IMR-90 (cell line): ENCODE data around the gene FKBP6. TPM values are rescaled to one million over a fixed set of nuclear protein-coding genes. Genes with fewer than 3 reads are reported as not detected.

Experiments
- ATAC-seq: fragments of 200-7000 bp; cut with Tn5 transposase; 2 replicates; pipeline ENCODE4 v1.9.1; 2020; ENCODE audit warnings: low read depth, mild to moderate bottlenecking, moderate library complexity
- BruUV-seq: library from RNA; stranded (reverse); fragments of 400-500 nt; replicated peaks from 2 replicates; lab custom pipeline; 2021; lab: Mats Ljungman, UMichigan
- CTCF ChIA-PET: fragments of 300-600 bp; formaldehyde crosslinking; extraction: SDS; loops from one replicate; lab custom pipeline; 2021; ENCODE audit warnings: antibody characterized with exemption; lab: Yijun Ruan, JAX
- POLR2A ChIA-PET: fragments of 300-600 bp; sonication (Branson Sonifier 250); formaldehyde crosslinking; loops from one replicate; lab custom pipeline; 2022; ENCODE audit warnings: antibody characterized with exemption; ENCODE audit not compliant: unreplicated experiment; lab: Charles Lee
- DNase-seq: peaks from one replicate; pipeline ENCODE4 v3.0.0; 2013
- H2AFZ ChIP-seq: replicated peaks from 2 replicates; pipeline ENCODE3; 2013; ENCODE audit warnings: low read length, mild to moderate bottlenecking; ENCODE audit not compliant: poor library complexity
- H2AK5ac ChIP-seq: 2 replicates; pipeline ENCODE4 v1.6.1; 2013; ENCODE audit warnings: low read depth, low read length, inconsistent platforms
- H2AK9ac ChIP-seq: replicated peaks from 2 replicates; pipeline ENCODE3; 2013; ENCODE audit warnings: mild to moderate bottlenecking, low read depth, low read length, moderate library complexity; ENCODE audit not compliant: poor library complexity
- H2BK120ac ChIP-seq: 2 replicates; pipeline ENCODE4 v1.6.1; 2013; ENCODE audit warnings: low read depth, low read length, inconsistent platforms
- H2BK15ac ChIP-seq: 3 replicates; pipeline ENCODE4 v1.6.1; 2013; ENCODE audit warnings: low read depth, low read length, inconsistent platforms
- H2BK20ac ChIP-seq: 2 replicates; pipeline ENCODE4 v1.6.1; 2013; ENCODE audit warnings: low read depth, mild to moderate bottlenecking, inconsistent platforms, low read length, moderate library complexity
- H2BK5ac ChIP-seq: 2 replicates; pipeline ENCODE4 v1.6.1; 2013; ENCODE audit warnings: mild to moderate bottlenecking, low read depth, low read length, inconsistent platforms; ENCODE audit not compliant: poor library complexity, severe bottlenecking
- H3K14ac ChIP-seq: replicated peaks from 2 replicates; pipeline ENCODE4 v1.6.1; 2013; ENCODE audit warnings: low read depth, low read length, inconsistent platforms
- H3K18ac ChIP-seq: 2 replicates; pipeline ENCODE4 v1.6.1; 2013; ENCODE audit warnings: low read depth, low read length, control low read depth
- H3K23ac ChIP-seq: 2 replicates; pipeline ENCODE4 v1.6.1; 2013; ENCODE audit warnings: low read depth, low read length, inconsistent platforms
- H3K27ac ChIP-seq: 2 replicates; pipeline ENCODE4 v1.5.1; 2013; ENCODE audit warnings: mild to moderate bottlenecking, control low read depth, low read length; ENCODE audit not compliant: insufficient read depth
- H3K27me3 ChIP-seq: 2 replicates; pipeline ENCODE4 v1.6.1; 2013; ENCODE audit warnings: low read length; ENCODE audit not compliant: control insufficient read depth, insufficient read depth
- H3K36me3 ChIP-seq: 2 replicates; pipeline ENCODE4 v1.6.1; 2013; ENCODE audit warnings: low read length, mixed read lengths; ENCODE audit not compliant: control insufficient read depth, insufficient read depth
- H3K4ac ChIP-seq: 2 replicates; pipeline ENCODE4 v1.6.1; 2013; ENCODE audit warnings: low read depth, low read length, inconsistent platforms
- H3K4me1 ChIP-seq: 2 replicates; pipeline ENCODE4 v1.6.1; 2013; ENCODE audit warnings: low read length, mixed read lengths; ENCODE audit not compliant: control insufficient read depth, insufficient read depth
- H3K4me2 ChIP-seq: 2 replicates; pipeline ENCODE4 v1.6.1; 2013; ENCODE audit warnings: low read depth, mild to moderate bottlenecking, control low read depth, low read length, moderate library complexity
- H3K4me3 ChIP-seq: 2 replicates; pipeline ENCODE4 v1.5.1; 2013; ENCODE audit warnings: low read depth, mild to moderate bottlenecking, control low read depth, low read length, moderate library complexity; ENCODE audit not compliant: insufficient read depth
- H3K56ac ChIP-seq: 2 replicates; pipeline ENCODE4 v1.6.1; 2013; ENCODE audit warnings: low read length, inconsistent platforms; ENCODE audit not compliant: insufficient read depth; ENCODE audit errors: extremely low read depth
- H3K79me1 ChIP-seq, 2 experiments: 2 replicates each; pipeline ENCODE4 v1.6.1; 2013; ENCODE audit warnings: low read length in 2 of 2, inconsistent platforms in 1 of 2, low read depth in 1 of 2
- H3K9ac ChIP-seq: 2 replicates; pipeline ENCODE4 v1.6.1; 2013; ENCODE audit warnings: low read depth, low read length, control low read depth
- H3K9me1 ChIP-seq: 2 replicates; pipeline ENCODE4 v1.6.1; 2013; ENCODE audit warnings: low read length, inconsistent platforms; ENCODE audit not compliant: insufficient read depth
- H3K9me3 ChIP-seq: 2 replicates; pipeline ENCODE4 v1.6.1; 2013; ENCODE audit warnings: low read length; ENCODE audit not compliant: control insufficient read depth, insufficient read depth
- H4K20me1 ChIP-seq: 2 replicates; pipeline ENCODE4 v1.6.1; 2013; ENCODE audit warnings: low read length, inconsistent platforms; ENCODE audit not compliant: insufficient read depth
- H4K5ac ChIP-seq: 2 replicates; pipeline ENCODE4 v1.6.1; 2013; ENCODE audit warnings: mild to moderate bottlenecking, low read depth, low read length, control low read depth
- H4K8ac ChIP-seq, 2 experiments: 2 replicates each; pipeline ENCODE4 v1.6.1; 2013; ENCODE audit warnings: low read depth in 2 of 2, low read length in 2 of 2, control low read depth in 1 of 2, inconsistent platforms in 1 of 2
- H4K91ac ChIP-seq: 2 replicates; pipeline ENCODE4 v1.6.1; 2013; ENCODE audit warnings: low read depth, low read length, inconsistent platforms; ENCODE audit not compliant: insufficient read depth
- BHLHE40 ChIP-seq: fragments of 150-350 bp; IDR thresholded peaks from 2 replicates; pipeline ENCODE4 v1.6.1; 2016; ENCODE audit warnings: mild to moderate bottlenecking, low read depth, low read length
- CEBPB ChIP-seq: IDR thresholded peaks from 2 replicates; pipeline ENCODE4 v1.6.1; 2012; ENCODE audit warnings: low read depth, low read length, improper control_type of control experiment
- CHD1 ChIP-seq: IDR thresholded peaks from 2 replicates; pipeline ENCODE4 v1.6.1; 2012; ENCODE audit warnings: low read depth, low read length, improper control_type of control experiment
- CTCF ChIP-seq: conservative IDR thresholded peaks from 2 replicates; pipeline ENCODE4 v1.5.1; 2012; ENCODE audit warnings: mild to moderate bottlenecking, low read depth, low read length, improper control_type of control experiment
- FOS ChIP-seq: fragments of 150-350 bp; IDR thresholded peaks from 2 replicates; pipeline ENCODE4 v1.6.1; 2016; ENCODE audit warnings: low read depth, low read length
- MAFK ChIP-seq: IDR thresholded peaks from 2 replicates; pipeline ENCODE4 v1.6.1; 2012; ENCODE audit warnings: low read depth, low read length, improper control_type of control experiment
- MAZ ChIP-seq: IDR thresholded peaks from 2 replicates; pipeline ENCODE4 v1.6.1; 2012; ENCODE audit warnings: low read depth, mild to moderate bottlenecking, low read length, improper control_type of control experiment, moderate library complexity, borderline replicate concordance
- MXI1 ChIP-seq: IDR thresholded peaks from 2 replicates; pipeline ENCODE4 v1.6.1; 2012; ENCODE audit warnings: low read depth, mild to moderate bottlenecking, low read length, moderate library complexity, borderline replicate concordance
- NFE2L2 ChIP-seq: fragments of 150-350 bp; IDR thresholded peaks from 2 replicates; pipeline ENCODE4 v1.6.1; 2016; ENCODE audit warnings: low read depth, mild to moderate bottlenecking, low read length
- POLR2A ChIP-seq: IDR thresholded peaks from 2 replicates; pipeline ENCODE4 v1.6.1; 2012; ENCODE audit warnings: mild to moderate bottlenecking, low read depth, low read length
- RAD21 ChIP-seq: IDR thresholded peaks from 2 replicates; pipeline ENCODE4 v1.6.1; 2012; ENCODE audit warnings: low read length, improper control_type of control experiment
- RCOR1 ChIP-seq: IDR thresholded peaks from 2 replicates; pipeline ENCODE4 v1.6.1; 2012; ENCODE audit warnings: mild to moderate bottlenecking, low read length, improper control_type of control experiment; ENCODE audit not compliant: insufficient replicate concordance
- RFX5 ChIP-seq: IDR thresholded peaks from 2 replicates; pipeline ENCODE4 v1.8.0; 2012; ENCODE audit warnings: low read depth, mild to moderate bottlenecking, low read length, moderate library complexity
- SMC3 ChIP-seq: fragments of 150-350 bp; IDR thresholded peaks from 2 replicates; pipeline ENCODE4 v1.6.1; 2016; ENCODE audit warnings: low read depth, mild to moderate bottlenecking, antibody characterized with exemption, low read length, moderate library complexity
- USF2 ChIP-seq: fragments of 150-350 bp; IDR thresholded peaks from 2 replicates; pipeline ENCODE4 v1.6.1; 2017; ENCODE audit warnings: mild to moderate bottlenecking, antibody characterized with exemption, low read length, low read depth
- WGBS, 2 experiments: methylation state at CpG; one replicate each; pipeline versions ENCODE4 v1.1.5 to v1.1.7; 2013; ENCODE audit warnings: missing lambda C conversion rate in 2 of 2; ENCODE audit not compliant: insufficient read length in 1 of 2; ENCODE audit errors: extremely low coverage in 2 of 2; 5-methylcytosine and 5-hydroxymethylcytosine counted together
- dilution Hi-C: fragments of 300-500 bp; cut with HindIII; formaldehyde crosslinking; loops from one replicate; pipeline ENCODE4 v1.14.3; 2018; ENCODE audit warnings: low sequenced_read_pairs; ENCODE audit not compliant: unreplicated experiment
- in situ Hi-C: fragments of 300-500 bp; cut with MboI; formaldehyde crosslinking; loops from 3 replicates; pipeline ENCODE4 v1.14.3; 2019; ENCODE audit warnings: low sequenced_read_pairs, inconsistent platforms, mixed read lengths
- intact Hi-C: fragments of 100-400 bp; cut with micrococcal nuclease; formaldehyde crosslinking; loops from 2 replicates; pipeline ENCODE4 v1.10.0; 2022
- polyA plus RNA-seq, 3 experiments: library from polyadenylated mRNA; depleted of rRNA; stranded (reverse); fragments of >200 nt; gene quantifications; 2 replicates each; pipeline ENCODE4 v1.2.3, GENCODE V29; 2012; ENCODE audit warnings: low replicate concordance in 1 of 3
- total RNA-seq: library from RNA; depleted of rRNA; stranded (reverse); fragments of >200 nt; gene quantifications from 2 replicates; pipeline ENCODE4 v1.2.3, GENCODE V29; 2012
- TF ChIP-seq, protein P1 (sequence below): fragments of 150-350 bp; IDR thresholded peaks from 2 replicates; pipeline ENCODE4 v1.6.1; 2016; ENCODE audit warnings: low read depth, mild to moderate bottlenecking, low read length, moderate library complexity, borderline replicate concordance

Gene FKBP6
- total and polyA plus RNA-seq, 2 of the 4 experiments (the other 2 are of a cell fraction): not detected

GRCh38 chr7:73391396-73391795 is 63.4 kb downstream of the FKBP6 start:
- dilution Hi-C loops: no loop called here
- WGBS, 2 experiments: no CpG with 5 or more reads among the region's 2 CpGs
- H3K27ac ChIP-seq: no peak overlapping the region
- ATAC-seq: no peak
- no peaks in the 10 kb centered on the region for H3K79me1 ChIP-seq
- H2BK120ac ChIP-seq: no peak overlapping the region
- intact Hi-C loops: no loop called here
- POLR2A ChIA-PET: no interaction called here
- H2BK20ac ChIP-seq: no peak overlapping the region
- H3K4ac ChIP-seq: no peak overlapping the region
- no peak overlapping the region for H4K5ac ChIP-seq
- BruUV-seq: no TSS peak
- in situ Hi-C loops: no loop called here
- CTCF ChIA-PET: no interaction called here
- no peak overlapping the region for H4K91ac ChIP-seq
- peaks cover 6% of the 10 kb centered on the region; the same call in 1 of the 2 replicates for H3K27me3 ChIP-seq
- no peak overlapping the region for H2AFZ ChIP-seq
- no peak for TF ChIP-seq POLR2A
- no peak for TF ChIP-seq RFX5
- TF ChIP-seq, protein P1, sequence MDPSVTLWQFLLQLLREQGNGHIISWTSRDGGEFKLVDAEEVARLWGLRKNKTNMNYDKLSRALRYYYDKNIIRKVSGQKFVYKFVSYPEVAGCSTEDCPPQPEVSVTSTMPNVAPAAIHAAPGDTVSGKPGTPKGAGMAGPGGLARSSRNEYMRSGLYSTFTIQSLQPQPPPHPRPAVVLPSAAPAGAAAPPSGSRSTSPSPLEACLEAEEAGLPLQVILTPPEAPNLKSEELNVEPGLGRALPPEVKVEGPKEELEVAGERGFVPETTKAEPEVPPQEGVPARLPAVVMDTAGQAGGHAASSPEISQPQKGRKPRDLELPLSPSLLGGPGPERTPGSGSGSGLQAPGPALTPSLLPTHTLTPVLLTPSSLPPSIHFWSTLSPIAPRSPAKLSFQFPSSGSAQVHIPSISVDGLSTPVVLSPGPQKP: no peak
- no peak for TF ChIP-seq CHD1
- TF ChIP-seq MAFK: no peak
- TF ChIP-seq BHLHE40: no peak
- no peak for TF ChIP-seq SMC3
- no peak for TF ChIP-seq NFE2L2
- no peak for TF ChIP-seq MXI1
- TF ChIP-seq RAD21: no peak
- TF ChIP-seq MAZ: no peak
- TF ChIP-seq USF2: no peak
- TF ChIP-seq FOS: no peak
- TF ChIP-seq CEBPB: no peak
- no peak for TF ChIP-seq RCOR1
- TF ChIP-seq CTCF: no peak
- H3K4me1 ChIP-seq: no peaks in the 10 kb centered on the region
- no peak overlapping the region for H3K14ac ChIP-seq
- H2AK9ac ChIP-seq: no peak overlapping the region
- H3K18ac ChIP-seq: no peak overlapping the region
- H3K23ac ChIP-seq: no peak overlapping the region
- no peak for DNase-seq
- no peaks in the 10 kb centered on the region for H3K9me1 ChIP-seq
- H3K56ac ChIP-seq: no peak overlapping the region
- no peak overlapping the region for H3K4me3 ChIP-seq
- no peak overlapping the region for H2BK5ac ChIP-seq
- no peak overlapping the region for H2BK15ac ChIP-seq
- peaks cover 20% of the 10 kb centered on the region for H3K9me3 ChIP-seq
- H2AK5ac ChIP-seq: no peak overlapping the region
- H3K4me2 ChIP-seq: no peak overlapping the region
- no peaks in the 10 kb centered on the region for H3K36me3 ChIP-seq
- no peak overlapping the region for H4K8ac ChIP-seq
- no peaks in the 10 kb centered on the region for H4K20me1 ChIP-seq
- H3K9ac ChIP-seq: no peak overlapping the region
